ENCODE results near the gene AP1M2.
A peak's percentile ranks its signal among the peaks of the same experiment; 100 is the strongest.

AP1M2 gene

DNA sequence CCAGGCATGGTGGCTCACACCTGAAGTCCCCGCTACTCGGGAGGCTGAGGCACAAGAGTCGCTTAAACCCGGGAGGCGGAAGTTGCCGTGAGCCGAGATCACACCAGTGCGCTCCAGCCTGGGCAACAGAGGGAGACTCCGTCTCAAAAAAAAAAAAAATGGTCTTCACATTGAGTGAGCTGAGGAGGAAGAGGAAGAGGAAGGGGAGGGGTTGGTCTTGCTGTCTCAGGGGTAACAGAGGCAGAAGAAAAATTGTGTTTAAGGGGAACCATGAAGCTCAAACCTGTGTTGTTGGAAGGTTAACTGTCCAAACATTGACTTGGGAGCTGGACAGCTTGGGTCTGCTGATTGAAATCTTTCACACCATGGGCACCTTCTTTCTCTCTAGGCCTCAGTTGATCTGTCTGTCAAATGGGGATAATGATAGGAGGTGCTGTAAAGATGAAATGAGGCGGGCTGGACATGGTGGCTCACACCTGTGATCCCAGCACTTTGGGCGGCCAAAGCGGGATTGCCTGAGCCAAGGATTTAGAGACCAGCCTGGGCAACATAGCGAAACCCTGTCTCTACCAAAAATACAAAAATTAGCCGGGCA is 28.4 kb upstream of the AP1M2 start:
- no peak overlapping the region for H3K4me3 ChIP-seq (replicated peaks; ENCODE audit: low read depth, low read length)
- DNase-seq (ENCODE audit: low read depth), result no peak
- TF ChIP-seq, protein P1, sequence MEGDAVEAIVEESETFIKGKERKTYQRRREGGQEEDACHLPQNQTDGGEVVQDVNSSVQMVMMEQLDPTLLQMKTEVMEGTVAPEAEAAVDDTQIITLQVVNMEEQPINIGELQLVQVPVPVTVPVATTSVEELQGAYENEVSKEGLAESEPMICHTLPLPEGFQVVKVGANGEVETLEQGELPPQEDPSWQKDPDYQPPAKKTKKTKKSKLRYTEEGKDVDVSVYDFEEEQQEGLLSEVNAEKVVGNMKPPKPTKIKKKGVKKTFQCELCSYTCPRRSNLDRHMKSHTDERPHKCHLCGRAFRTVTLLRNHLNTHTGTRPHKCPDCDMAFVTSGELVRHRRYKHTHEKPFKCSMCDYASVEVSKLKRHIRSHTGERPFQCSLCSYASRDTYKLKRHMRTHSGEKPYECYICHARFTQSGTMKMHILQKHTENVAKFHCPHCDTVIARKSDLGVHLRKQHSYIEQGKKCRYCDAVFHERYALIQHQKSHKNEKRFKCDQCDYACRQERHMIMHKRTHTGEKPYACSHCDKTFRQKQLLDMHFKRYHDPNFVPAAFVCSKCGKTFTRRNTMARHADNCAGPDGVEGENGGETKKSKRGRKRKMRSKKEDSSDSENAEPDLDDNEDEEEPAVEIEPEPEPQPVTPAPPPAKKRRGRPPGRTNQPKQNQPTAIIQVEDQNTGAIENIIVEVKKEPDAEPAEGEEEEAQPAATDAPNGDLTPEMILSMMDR (IDR thresholded peaks at IDR 0.05; ENCODE audit: low read length, missing control alignments), result no peak

DNA sequence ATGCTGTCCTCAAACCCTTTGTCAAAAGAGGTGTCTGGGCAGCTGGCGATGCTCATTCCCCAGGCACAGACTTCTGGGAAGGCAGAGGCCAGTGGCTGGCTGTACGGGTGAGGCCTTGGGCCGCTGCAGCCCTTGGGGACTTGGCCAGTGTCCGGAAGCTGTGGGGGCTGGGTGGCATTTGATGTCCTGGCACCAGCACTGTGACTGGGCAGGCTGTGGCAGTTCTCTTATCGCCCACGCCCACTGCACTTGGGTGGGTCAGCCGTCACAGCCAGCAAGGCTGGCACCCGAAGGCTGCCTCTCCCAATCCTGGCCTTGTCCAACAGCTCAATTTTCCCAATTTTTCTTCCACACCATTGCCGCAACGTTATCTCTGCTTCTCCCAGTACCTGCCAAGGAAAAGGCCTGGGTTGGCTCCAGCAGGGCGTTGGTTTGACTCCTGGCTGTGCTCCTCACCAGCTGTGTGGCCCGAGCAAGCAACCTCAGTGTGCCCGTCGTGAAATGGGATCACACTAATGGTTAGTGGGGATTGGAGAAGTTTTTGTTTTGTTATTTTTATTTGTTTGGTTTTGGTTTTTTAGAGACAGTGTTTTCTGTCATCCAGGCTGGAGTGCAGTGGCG is 25.5 kb upstream of the AP1M2 start:
- no peak for DNase-seq (ENCODE audit: low read depth)
- TF ChIP-seq, protein P1 (IDR thresholded peaks at IDR 0.05; ENCODE audit: low read length, missing control alignments), result no peak
- H3K4me3 ChIP-seq (replicated peaks; ENCODE audit: low read depth, low read length), result no peak overlapping the region

DNA sequence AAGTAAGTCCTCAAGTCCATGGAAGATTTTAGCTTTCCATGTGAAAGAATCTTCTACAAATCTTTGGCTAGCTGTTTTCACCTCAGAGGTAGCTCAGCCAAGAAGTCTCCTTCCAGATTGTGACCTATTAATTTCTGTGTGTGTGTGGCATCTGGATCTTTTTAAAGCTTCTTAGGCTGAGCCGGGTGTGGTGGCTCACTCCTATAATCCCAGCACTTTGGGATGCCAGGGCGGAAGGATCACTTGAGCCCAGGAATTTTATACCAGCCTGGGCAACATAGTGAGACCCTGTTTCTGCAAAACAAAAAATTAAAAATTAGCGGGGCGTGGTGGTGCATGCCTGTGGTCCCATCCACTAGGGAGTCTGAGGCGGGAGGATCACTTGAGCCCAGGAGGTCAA is 24.8 kb upstream of the AP1M2 start:
- DNase-seq (ENCODE audit: low read depth), result no peak
- H3K4me3 ChIP-seq (replicated peaks; ENCODE audit: low read depth, low read length), result no peak overlapping the region
- TF ChIP-seq, protein P1 (IDR thresholded peaks at IDR 0.05; ENCODE audit: low read length, missing control alignments), result no peak

DNA sequence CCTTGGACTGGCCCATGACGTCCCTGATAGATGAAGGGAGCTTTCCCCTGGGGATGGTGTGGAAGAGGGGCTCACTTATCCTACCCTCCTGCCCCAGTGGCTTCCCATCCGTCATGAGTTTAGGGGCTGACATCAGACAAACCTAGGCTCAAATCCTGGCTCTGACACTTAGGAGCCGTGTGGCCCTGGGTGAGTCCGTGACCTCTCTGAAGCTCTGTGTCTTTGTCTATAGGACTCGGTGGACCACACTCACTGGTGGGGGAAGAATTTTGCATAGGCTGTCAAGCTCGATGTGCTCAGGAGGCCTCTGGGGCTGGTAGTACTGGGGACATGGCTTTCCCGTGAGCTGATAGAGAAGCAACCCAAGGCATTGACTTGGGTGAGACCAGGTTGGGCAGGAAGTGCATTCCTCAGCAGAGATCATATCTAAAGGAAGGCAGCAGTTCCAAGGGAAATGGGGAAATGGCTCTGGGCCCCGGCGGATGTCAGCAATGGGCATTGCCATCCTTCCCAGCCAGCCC is 17.4 kb upstream of the AP1M2 start:
- TF ChIP-seq, protein P1 (IDR thresholded peaks at IDR 0.05; ENCODE audit: low read length, missing control alignments), result no peak
- no peak for DNase-seq (ENCODE audit: low read depth)
- no peak overlapping the region for H3K4me3 ChIP-seq (replicated peaks; ENCODE audit: low read depth, low read length)

DNA sequence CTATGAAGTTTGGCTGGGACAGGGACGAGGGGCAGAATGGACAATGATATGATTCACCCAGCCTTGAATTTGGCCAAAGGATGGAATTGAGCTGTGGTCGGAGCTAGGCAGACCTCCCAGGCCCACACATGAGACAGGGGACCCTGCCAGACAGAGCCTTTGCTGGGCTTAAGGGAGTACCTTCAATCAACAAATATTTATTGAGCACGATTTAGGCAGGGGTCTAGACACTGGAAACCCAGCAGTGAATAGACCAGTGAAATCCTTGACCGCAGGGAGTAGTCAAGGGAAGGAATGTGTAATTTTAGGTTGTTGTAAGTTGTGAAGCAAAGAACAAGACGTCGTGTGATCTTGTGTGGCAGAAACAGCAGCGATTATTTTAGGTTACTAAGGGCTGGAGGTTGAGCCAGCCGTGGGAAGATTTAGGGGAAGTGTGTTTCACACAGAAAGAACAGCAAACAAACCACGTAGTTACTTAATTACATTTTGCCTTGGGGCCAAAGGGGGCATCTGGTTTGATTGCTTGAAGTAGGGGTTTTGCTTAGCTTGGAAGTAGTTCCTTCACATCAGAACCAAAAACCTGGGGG is 16.9 kb upstream of the AP1M2 start:
- H3K4me3 ChIP-seq (replicated peaks; ENCODE audit: low read depth, low read length), result peak overlapping the region; percentile 96
- TF ChIP-seq, protein P1 (IDR thresholded peaks at IDR 0.05; ENCODE audit: low read length, missing control alignments), result no peak
- peak; percentile 21 for DNase-seq (ENCODE audit: low read depth)

DNA sequence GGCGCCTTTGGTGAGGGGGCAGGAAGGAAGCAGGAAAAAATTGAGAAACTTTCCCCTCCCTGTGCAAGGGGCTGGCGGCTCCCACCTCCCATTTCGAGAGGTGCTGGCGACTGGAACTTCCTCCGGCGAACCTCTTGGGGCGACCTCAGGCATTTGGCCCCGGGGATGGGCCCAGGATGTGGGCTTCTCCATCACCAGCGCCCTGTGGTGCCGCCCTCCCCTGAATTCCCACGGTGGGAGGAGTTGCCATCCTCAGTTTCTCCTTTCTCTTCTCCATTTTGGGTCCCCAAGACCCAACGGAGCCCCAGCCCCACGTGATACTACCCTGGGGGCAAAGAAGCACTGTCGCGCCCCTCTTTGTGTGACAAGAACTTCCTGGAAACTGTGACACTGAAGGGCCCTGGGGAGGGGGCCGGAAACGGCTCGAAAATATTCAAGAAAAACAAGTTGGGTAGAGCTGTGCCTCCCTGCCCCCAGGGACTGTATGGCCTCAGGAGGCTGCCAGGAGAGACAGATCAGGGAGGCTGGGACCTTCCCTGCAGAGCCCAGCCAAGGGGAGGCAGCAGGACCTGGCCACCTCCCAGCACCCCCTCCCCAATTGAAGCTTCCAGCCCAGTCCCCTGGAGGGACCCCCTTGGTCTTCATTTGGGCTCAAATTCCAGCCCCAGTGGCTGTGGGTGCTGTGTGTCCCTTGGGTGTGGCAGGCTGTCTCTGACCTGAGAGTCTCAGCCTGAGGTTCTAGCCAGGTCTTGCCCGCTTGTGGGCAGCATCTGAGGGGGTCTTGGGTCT is 16.2 kb upstream of the AP1M2 start:
- DNase-seq (ENCODE audit: low read depth), result no peak
- H3K4me3 ChIP-seq (replicated peaks; ENCODE audit: low read depth, low read length), result peak overlapping the region; percentile 96
- TF ChIP-seq, protein P1 (IDR thresholded peaks at IDR 0.05; ENCODE audit: low read length, missing control alignments), result no peak
